Fibroblast of pulmonary artery (primary cell): Measurements from ENCODE around the gene SASH1.

ENCODE experiments used
- DNase-seq: peaks from one replicate; pipeline ENCODE4 v3.0.0-alpha.2; 2010; ENCODE audit warnings: low read depth
- H3K4me3 ChIP-seq: replicated peaks from 2 replicates; pipeline ENCODE4 v1.5.1; 2011; ENCODE audit warnings: low read depth, mild to moderate bottlenecking, control low read depth, low read length, moderate library complexity
- TF ChIP-seq, protein P1 (sequence below): IDR thresholded peaks from 2 replicates; pipeline ENCODE4 v1.5.1; 2011; ENCODE audit warnings: mild to moderate bottlenecking, control low read depth, low read length, inconsistent platforms; ENCODE audit errors: missing control alignments

Gene SASH1

DNA sequence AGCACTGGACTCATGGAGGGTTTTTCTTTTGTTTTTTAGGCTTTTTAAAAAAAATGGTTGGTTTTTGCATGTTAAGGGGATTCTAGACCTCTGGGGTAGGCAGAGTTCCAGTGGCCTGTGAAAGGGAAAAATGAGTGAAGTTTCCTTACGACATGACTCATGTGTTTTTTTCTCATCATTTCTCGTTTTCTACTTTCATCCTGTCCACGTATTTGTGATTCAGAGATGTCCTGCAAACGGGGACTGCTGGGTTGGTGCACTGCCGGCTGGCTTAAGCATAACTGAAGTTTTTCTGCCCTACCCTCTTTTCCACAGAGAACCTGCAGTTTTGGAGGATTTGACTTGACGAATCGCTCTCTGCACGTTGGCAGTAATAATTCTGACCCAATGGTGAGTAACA is 182.3 kb downstream of the SASH1 start:
- TF ChIP-seq, protein P1, sequence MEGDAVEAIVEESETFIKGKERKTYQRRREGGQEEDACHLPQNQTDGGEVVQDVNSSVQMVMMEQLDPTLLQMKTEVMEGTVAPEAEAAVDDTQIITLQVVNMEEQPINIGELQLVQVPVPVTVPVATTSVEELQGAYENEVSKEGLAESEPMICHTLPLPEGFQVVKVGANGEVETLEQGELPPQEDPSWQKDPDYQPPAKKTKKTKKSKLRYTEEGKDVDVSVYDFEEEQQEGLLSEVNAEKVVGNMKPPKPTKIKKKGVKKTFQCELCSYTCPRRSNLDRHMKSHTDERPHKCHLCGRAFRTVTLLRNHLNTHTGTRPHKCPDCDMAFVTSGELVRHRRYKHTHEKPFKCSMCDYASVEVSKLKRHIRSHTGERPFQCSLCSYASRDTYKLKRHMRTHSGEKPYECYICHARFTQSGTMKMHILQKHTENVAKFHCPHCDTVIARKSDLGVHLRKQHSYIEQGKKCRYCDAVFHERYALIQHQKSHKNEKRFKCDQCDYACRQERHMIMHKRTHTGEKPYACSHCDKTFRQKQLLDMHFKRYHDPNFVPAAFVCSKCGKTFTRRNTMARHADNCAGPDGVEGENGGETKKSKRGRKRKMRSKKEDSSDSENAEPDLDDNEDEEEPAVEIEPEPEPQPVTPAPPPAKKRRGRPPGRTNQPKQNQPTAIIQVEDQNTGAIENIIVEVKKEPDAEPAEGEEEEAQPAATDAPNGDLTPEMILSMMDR, result no peak
- DNase-seq, result peak; percentile 76
- H3K4me3 ChIP-seq, result peak overlapping the region; percentile 47

DNA sequence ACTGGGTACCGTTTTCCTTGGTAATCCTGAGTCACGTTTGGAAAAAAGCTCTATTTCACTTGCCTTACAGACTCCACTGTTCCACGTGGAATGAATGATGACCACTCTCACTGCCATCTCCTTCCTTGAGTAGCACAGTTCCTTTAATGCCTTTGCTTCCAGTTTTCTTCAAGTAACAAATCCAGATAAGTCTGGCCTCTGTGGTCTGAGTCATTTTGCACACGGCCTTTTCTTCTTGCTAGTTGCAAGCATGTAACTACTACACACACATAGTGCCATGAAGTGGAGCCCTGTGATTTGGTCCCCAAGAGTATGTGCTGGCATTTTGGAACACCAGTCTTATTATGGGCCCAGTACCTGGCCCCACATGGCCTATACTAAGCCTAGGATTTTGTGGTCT is 182.8 kb downstream of the SASH1 start:
- peak overlapping the region; percentile 47 for H3K4me3 ChIP-seq
- TF ChIP-seq, protein P1, result no peak

DNA sequence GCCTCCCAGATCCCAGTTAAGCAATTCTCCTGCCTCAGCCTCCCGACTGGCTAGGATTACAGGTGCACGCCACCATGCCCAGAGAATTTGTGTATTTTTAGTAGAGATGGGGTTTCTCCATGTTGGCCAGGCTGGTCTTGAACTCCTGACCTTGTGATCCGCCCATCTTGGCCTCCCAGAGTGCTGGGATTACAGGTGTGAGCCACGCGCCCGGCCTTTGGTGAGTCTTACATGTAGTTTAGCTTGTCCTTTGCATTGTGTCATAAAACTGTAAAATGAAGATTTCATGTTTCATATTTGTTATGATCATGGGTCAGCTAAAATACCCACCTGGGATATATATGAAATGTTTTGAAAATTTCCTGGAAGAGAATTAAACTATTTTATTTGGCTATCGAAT is 183.5 kb downstream of the SASH1 start:
- H3K4me3 ChIP-seq, result no peak overlapping the region
- TF ChIP-seq, protein P1, result no peak
- no peak for DNase-seq

More for the DNA sequence above, 182.8 kb downstream of the SASH1 start:
- peak; percentile 80 for DNase-seq

DNA sequence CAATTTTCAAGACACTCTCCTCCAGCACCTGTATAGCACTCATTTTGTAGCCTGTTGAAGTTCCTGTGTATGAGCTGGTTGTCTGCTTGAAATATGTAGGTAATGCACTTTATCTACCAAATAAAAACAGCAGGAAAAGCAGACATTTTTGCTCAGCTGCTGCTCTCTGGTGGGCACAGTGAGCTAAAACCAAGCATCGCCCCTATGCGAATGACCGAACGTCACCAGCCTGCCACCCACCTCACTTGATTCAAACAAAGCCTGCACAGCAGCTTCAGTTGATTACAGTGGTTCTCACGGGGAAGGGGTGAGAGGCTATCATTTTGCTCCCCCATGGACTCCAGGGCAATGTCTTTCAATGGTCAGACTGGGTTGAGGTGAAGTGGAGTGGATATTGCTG is 185.7 kb downstream of the SASH1 start:
- TF ChIP-seq, protein P1, result peak; percentile 14
- DNase-seq, result peak; percentile 33
- H3K4me3 ChIP-seq, result no peak overlapping the region

DNA sequence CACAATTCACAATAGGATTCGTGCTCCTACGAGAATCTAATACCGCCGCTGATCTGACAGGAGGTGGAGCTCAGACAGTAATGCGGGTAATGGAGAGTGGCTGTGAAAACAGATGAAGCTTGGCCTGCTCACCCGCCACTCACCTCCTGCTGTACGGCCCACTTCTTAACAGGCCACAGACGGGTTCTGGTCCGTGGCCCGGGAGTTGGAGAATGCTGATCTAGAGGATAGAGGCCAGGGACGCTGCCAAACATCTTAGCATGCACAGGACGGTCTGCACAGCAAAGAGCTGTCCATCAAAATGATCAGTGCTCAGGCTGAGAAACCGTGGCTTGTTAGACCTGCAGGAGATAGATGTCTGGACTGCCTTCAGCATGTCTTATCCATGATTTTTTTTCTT is 186.4 kb downstream of the SASH1 start:
- TF ChIP-seq, protein P1, result no peak
- no peak overlapping the region for H3K4me3 ChIP-seq

DNA sequence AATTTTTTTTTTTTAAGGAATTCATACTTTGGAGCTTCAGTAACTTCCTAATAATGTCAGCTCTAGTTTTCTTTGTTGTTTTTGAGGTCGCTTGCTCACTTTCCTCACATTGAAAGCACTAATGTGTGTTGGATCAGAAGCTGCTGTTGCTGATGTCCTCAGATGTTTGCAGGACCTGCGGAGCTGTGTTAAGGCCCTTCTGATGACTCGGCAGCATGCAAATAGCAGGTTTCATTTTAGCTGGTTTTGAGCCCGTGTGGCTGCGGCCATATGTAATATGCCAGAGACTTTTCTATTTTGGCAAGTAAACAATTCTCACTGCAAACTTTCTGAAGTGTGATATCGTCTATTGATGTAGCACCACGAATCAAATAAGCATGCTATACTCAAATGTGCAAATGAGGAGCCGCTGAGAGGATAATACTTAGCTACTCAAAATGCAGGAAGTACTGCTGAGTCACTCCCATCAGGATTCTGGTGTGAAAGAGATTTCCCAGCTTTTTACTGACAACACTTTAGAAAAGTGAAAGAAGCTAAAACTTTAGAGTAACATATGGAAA is 187.8 kb downstream of the SASH1 start:
- peak; percentile 78 for DNase-seq
- TF ChIP-seq, protein P1, result no peak
- peak overlapping the region; percentile 37 for H3K4me3 ChIP-seq

More for the DNA sequence above, 186.4 kb downstream of the SASH1 start:
- DNase-seq, result no peak

DNA sequence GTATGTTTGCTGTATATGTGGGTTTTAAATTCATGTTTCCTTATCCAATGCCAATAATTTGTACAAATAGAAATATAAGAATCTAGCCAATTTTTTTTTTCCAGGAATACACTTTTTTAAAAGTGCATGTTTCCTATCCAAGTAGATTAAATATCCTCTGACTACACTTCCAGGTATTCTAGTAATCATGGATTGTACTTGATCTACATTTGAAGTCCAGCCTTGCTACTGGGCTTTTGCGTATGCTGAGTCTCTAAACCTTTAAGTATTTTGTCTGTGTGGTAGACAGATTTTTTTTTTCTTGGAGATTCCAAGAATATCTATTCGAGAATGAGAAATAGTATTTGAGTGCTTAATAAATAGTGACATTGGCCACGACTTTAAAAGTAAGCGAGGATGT is 188.3 kb downstream of the SASH1 start:
- H3K4me3 ChIP-seq, result peak overlapping the region; percentile 37
- TF ChIP-seq, protein P1, result no peak
- peak; percentile 46 for DNase-seq
